ENCODE data around the gene MAGI2. TPM values are rescaled to one million over a fixed set of nuclear protein-coding genes. Genes with fewer than 3 reads are reported as not detected.

Gene MAGI2
- total and polyA plus RNA-seq, 2 donors (not counting 3 experiments of a cell fraction or from before 2014, with no cell fraction given) = 0.28 to 6.0 TPM

- TF ChIP-seq MYC (IDR thresholded peaks at IDR 0.05; ENCODE audit: low read depth, low read length) = no peak
- TF ChIP-seq EZH2 (IDR thresholded peaks at IDR 0.05; ENCODE audit: borderline replicate concordance, low read depth, low read length, severe bottlenecking) = no peak
- no peak for TF ChIP-seq MAX (IDR thresholded peaks at IDR 0.05; ENCODE audit: insufficient read depth, insufficient read length)
- TF ChIP-seq CTCF (IDR thresholded peaks at IDR 0.05; ENCODE audit: extremely low read depth in 1 of 2, insufficient read depth in 1 of 2, low read depth in 1 of 2, low read length in 2 of 2) = no peak
- no peak for TF ChIP-seq POLR2A (IDR thresholded peaks at IDR 0.05; ENCODE audit: low read depth, low read length)
- no peak for TF ChIP-seq POLR2AphosphoS5 (IDR thresholded peaks at IDR 0.05; ENCODE audit: insufficient read depth, low read depth, low read length)
- no peak for TF ChIP-seq GATA2 (IDR thresholded peaks at IDR 0.05; ENCODE audit: insufficient read depth, insufficient read length, low read depth, low read length)
- no peak for TF ChIP-seq FOS (IDR thresholded peaks at IDR 0.05; ENCODE audit: borderline replicate concordance, insufficient read depth, low read length)
- TF ChIP-seq JUN (IDR thresholded peaks at IDR 0.05; ENCODE audit: borderline replicate concordance, insufficient read depth, insufficient read length, low read depth) = no peak
- BruUV-seq (replicated peaks) = no TSS peak
- Histone ChIP-seq H3K9me3 (replicated peaks; ENCODE audit: control insufficient read depth, insufficient read depth, low read length) (no peaks in the 10 kb centered on the region), H3K27ac (ENCODE audit: insufficient read depth, low read depth, low read length) (no peak overlapping the region), H3K4me2 (ENCODE audit: insufficient read depth, low read length) (no peak overlapping the region), H3K9ac (replicated peaks; ENCODE audit: extremely low read depth, insufficient read depth, low read length) (no peak overlapping the region), H3K9me1 (replicated peaks; ENCODE audit: control insufficient read depth, extremely low read depth, insufficient read depth, low read length) (no peaks in the 10 kb centered on the region), H3K4me1 (ENCODE audit: control insufficient read depth, extremely low read depth, insufficient read depth, low read length) (no peaks in the 10 kb centered on the region), H3K27me3 (ENCODE audit: control insufficient read depth in 2 of 2, insufficient read depth in 2 of 2, low read length in 2 of 2) (no peaks in the 10 kb centered on the region), H3K4me3 (replicated peaks in 1 of 3; ENCODE audit: insufficient read depth in 1 of 3, low read depth in 1 of 3, low read length in 3 of 3) (no peak overlapping the region), H3K36me3 (ENCODE audit: control insufficient read depth in 2 of 2, extremely low read depth in 1 of 2, insufficient read depth in 2 of 2, low read length in 2 of 2) (no peaks in the 10 kb centered on the region), H3K79me2 (ENCODE audit: control insufficient read depth, insufficient read depth, low read length) (no peaks in the 10 kb centered on the region), H2AFZ (ENCODE audit: low read depth, low read length) (no peak overlapping the region), H4K20me1 (replicated peaks; ENCODE audit: control insufficient read depth, extremely low read depth, insufficient read depth, low read length) (no peaks in the 10 kb centered on the region)
- FAIRE-seq = no peak
- dilution Hi-C loops (cut with MboI; ENCODE audit: extremely low pct_ligation_motif_present, low sequenced_read_pairs) = no loop called here
- no peak for DNase-seq (ENCODE audit: low read depth, low spot score)
- ChIA-PET CTCF (no interaction called here), POLR2A (no interaction called here)
- intact Hi-C loops (cut with micrococcal nuclease) = no loop called here
Measured at GRCh38 chr7:79212334-79212733, 241.1 kb downstream of the MAGI2 start.
